ENCODE data around the gene SLC7A14. TPM values are rescaled to one million over a fixed set of nuclear protein-coding genes. Genes with fewer than 3 reads are reported as not detected.

SLC7A14 gene
- total and polyA plus RNA-seq, 2 donors = 0.05 TPM

DNA sequence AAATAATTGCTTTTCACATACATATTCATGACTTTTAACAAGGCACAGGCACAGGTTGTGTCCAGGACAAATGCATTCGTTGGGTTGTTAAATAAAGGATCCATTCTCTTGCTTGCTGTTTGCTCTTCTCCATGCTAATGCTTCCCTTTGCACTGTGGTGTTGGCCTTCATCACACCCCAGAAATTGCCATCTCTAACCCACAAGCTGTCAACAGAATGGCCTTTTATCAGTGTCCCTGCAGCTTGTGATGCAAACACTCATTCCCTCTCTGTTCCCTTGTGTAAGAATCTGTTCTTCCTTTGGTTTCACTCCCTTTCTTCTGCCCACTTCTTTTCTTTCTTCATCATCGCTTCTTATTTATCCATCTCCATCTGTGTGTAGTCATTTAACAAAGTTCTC lies 72.2 kb downstream of the SLC7A14 start:
- no peaks in the 10 kb centered on the region for H3K9me3 ChIP-seq (ENCODE audit: control insufficient read depth in 2 of 2, insufficient read depth in 1 of 2, low read length in 1 of 2)
- no peaks in the 10 kb centered on the region for H3K4me1 ChIP-seq (ENCODE audit: control insufficient read depth in 2 of 2, insufficient read depth in 2 of 2, low read length in 2 of 2)
- no peak overlapping the region for H3K4me3 ChIP-seq (ENCODE audit: low read length in 2 of 2)
- H3K36me3 ChIP-seq (ENCODE audit: control insufficient read depth in 2 of 2, insufficient read depth in 2 of 2, low read length in 1 of 2) = no peaks in the 10 kb centered on the region
- H3K27ac ChIP-seq (ENCODE audit: low read depth in 1 of 2, low read length in 1 of 2) = no peak overlapping the region
- WGBS = 85% methylated on average over 2 of the region's 2 CpGs
- no peak for DNase-seq (ENCODE audit: low read depth in 6 of 9, low spot score in 9 of 9)
- H3K27me3 ChIP-seq (ENCODE audit: control insufficient read depth in 2 of 2, insufficient read depth in 1 of 2, low read length in 1 of 2) = no peaks in the 10 kb centered on the region

GRCh38 chr3:170511371-170511770 lies 74.5 kb downstream of the SLC7A14 start:
- H3K36me3 ChIP-seq (ENCODE audit: control insufficient read depth in 2 of 2, insufficient read depth in 2 of 2, low read length in 1 of 2) = no peaks in the 10 kb centered on the region
- H3K4me1 ChIP-seq (ENCODE audit: control insufficient read depth in 2 of 2, insufficient read depth in 2 of 2, low read length in 2 of 2) = no peaks in the 10 kb centered on the region
- DNase-seq (ENCODE audit: low read depth in 6 of 9, low spot score in 9 of 9) = no peak
- H3K27me3 ChIP-seq (ENCODE audit: control insufficient read depth in 2 of 2, insufficient read depth in 1 of 2, low read length in 1 of 2) = no peaks in the 10 kb centered on the region
- WGBS = 95% methylated on average over 4 of the region's 4 CpGs
- H3K4me3 ChIP-seq (ENCODE audit: low read length in 2 of 2) = no peak overlapping the region
- H3K9me3 ChIP-seq (ENCODE audit: control insufficient read depth in 2 of 2, insufficient read depth in 1 of 2, low read length in 1 of 2) = no peaks in the 10 kb centered on the region
- no peak overlapping the region for H3K27ac ChIP-seq (ENCODE audit: low read depth in 1 of 2, low read length in 1 of 2)

DNA sequence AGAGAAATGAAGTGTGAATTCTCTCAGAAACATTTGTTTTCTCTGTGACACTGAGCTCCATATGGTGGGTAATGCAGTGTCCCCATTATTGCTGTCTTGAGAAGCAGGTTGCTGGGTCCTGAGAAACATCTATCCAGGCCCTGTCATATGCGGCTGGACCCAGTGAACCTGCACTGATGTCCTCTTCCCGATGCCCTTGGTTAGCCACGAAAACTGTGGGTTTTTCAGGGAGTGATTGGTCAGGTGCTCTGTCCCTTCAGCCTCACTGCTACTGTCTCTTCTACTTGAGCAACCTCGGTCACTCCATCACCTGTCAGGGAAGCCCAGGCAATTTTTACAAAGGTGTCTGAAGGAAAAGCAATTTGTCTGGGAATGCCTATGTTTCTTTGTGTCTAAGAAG lies 77.0 kb downstream of the SLC7A14 start:
- no peaks in the 10 kb centered on the region for H3K4me1 ChIP-seq (ENCODE audit: control insufficient read depth in 2 of 2, insufficient read depth in 2 of 2, low read length in 2 of 2)
- no peak overlapping the region for H3K4me3 ChIP-seq (ENCODE audit: low read length in 2 of 2)
- no peak overlapping the region for H3K27ac ChIP-seq (ENCODE audit: low read depth in 1 of 2, low read length in 1 of 2)
- DNase-seq (ENCODE audit: low read depth in 6 of 9, low spot score in 9 of 9) = no peak
- H3K9me3 ChIP-seq (ENCODE audit: control insufficient read depth in 2 of 2, insufficient read depth in 1 of 2, low read length in 1 of 2) = no peaks in the 10 kb centered on the region
- no peaks in the 10 kb centered on the region for H3K27me3 ChIP-seq (ENCODE audit: control insufficient read depth in 2 of 2, insufficient read depth in 1 of 2, low read length in 1 of 2)
- 82% methylated on average over 4 of the region's 4 CpGs for WGBS
- no peaks in the 10 kb centered on the region for H3K36me3 ChIP-seq (ENCODE audit: control insufficient read depth in 2 of 2, insufficient read depth in 2 of 2, low read length in 1 of 2)

DNA sequence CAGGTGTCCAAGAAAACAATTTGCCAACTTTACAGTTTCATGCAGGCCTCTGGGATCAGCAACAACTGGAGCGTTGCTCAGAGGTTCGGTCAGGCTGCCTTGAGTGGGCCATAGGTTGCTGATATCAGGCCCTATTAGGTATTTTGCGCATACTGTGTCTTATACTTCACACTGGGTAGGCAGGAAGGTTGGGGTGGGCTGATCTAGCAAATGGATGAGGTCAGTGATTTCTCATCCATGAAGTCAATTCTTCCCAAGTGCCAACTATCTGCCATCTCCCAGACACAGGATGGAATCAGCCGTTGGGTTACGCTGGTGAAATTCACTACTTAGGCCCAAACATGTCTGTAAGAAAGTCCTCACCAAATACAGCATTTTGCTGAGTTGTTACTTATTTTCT lies 77.6 kb downstream of the SLC7A14 start:
- H3K9me3 ChIP-seq (ENCODE audit: control insufficient read depth in 2 of 2, insufficient read depth in 1 of 2, low read length in 1 of 2) = no peaks in the 10 kb centered on the region
- no peaks in the 10 kb centered on the region for H3K27me3 ChIP-seq (ENCODE audit: control insufficient read depth in 2 of 2, insufficient read depth in 1 of 2, low read length in 1 of 2)
- WGBS = 98% methylated on average over 5 of the region's 5 CpGs
- H3K27ac ChIP-seq (ENCODE audit: low read depth in 1 of 2, low read length in 1 of 2) = no peak overlapping the region
- no peaks in the 10 kb centered on the region for H3K4me1 ChIP-seq (ENCODE audit: control insufficient read depth in 2 of 2, insufficient read depth in 2 of 2, low read length in 2 of 2)
- H3K4me3 ChIP-seq (ENCODE audit: low read length in 2 of 2) = no peak overlapping the region
- H3K36me3 ChIP-seq (ENCODE audit: control insufficient read depth in 2 of 2, insufficient read depth in 2 of 2, low read length in 1 of 2) = no peaks in the 10 kb centered on the region
- DNase-seq (ENCODE audit: low read depth in 6 of 9, low spot score in 9 of 9) = no peak

DNA sequence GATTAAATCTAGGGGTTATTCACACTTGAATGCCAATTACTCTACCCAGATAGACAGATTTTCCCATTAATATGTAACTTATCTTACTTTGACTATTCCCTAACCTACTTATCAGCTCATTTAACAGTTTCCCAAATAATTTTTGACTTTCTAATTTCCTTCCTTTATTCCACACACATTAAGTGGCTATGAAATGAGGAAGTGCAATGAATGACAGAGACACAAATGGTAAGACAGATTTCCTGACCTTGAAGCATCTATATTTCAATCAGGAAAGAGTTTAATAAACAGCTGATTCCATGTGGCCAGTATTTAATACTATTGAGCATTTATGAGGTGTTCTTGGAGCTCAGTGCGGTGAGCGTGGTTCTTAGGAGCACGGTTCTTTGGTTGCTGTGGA lies 78.8 kb downstream of the SLC7A14 start:
- no peak overlapping the region for H3K27ac ChIP-seq (ENCODE audit: low read depth in 1 of 2, low read length in 1 of 2)
- H3K4me3 ChIP-seq (ENCODE audit: low read length in 2 of 2) = no peak overlapping the region
- 86% methylated on average over 3 of the region's 3 CpGs for WGBS
- H3K9me3 ChIP-seq (ENCODE audit: control insufficient read depth in 2 of 2, insufficient read depth in 1 of 2, low read length in 1 of 2) = no peaks in the 10 kb centered on the region
- no peaks in the 10 kb centered on the region for H3K36me3 ChIP-seq (ENCODE audit: control insufficient read depth in 2 of 2, insufficient read depth in 2 of 2, low read length in 1 of 2)
- no peaks in the 10 kb centered on the region for H3K27me3 ChIP-seq (ENCODE audit: control insufficient read depth in 2 of 2, insufficient read depth in 1 of 2, low read length in 1 of 2)
- no peaks in the 10 kb centered on the region for H3K4me1 ChIP-seq (ENCODE audit: control insufficient read depth in 2 of 2, insufficient read depth in 2 of 2, low read length in 2 of 2)
- no peak for DNase-seq (ENCODE audit: low read depth in 6 of 9, low spot score in 9 of 9)

- Histone ChIP-seq H3K36me3 (ENCODE audit: control insufficient read depth in 2 of 2, insufficient read depth in 2 of 2, low read length in 1 of 2) (no peaks in the 10 kb centered on the region), H3K27ac (ENCODE audit: low read depth in 1 of 2, low read length in 1 of 2) (no peak overlapping the region), H3K27me3 (ENCODE audit: control insufficient read depth in 2 of 2, insufficient read depth in 1 of 2, low read length in 1 of 2) (no peaks in the 10 kb centered on the region), H3K4me1 (ENCODE audit: control insufficient read depth in 2 of 2, insufficient read depth in 2 of 2, low read length in 2 of 2) (no peaks in the 10 kb centered on the region), H3K4me3 (ENCODE audit: low read length in 2 of 2) (no peak overlapping the region), H3K9me3 (ENCODE audit: control insufficient read depth in 2 of 2, insufficient read depth in 1 of 2, low read length in 1 of 2) (no peaks in the 10 kb centered on the region)
- 12% methylated on average over 2 of the region's 2 CpGs for WGBS
- no peak for DNase-seq (ENCODE audit: low read depth in 6 of 9, low spot score in 9 of 9)
Measured at GRCh38 chr3:170506556-170506955, 79.3 kb downstream of the SLC7A14 start.

GRCh38 chr3:170502297-170502696 lies 83.6 kb downstream of the SLC7A14 start:
- DNase-seq (ENCODE audit: low read depth in 6 of 9, low spot score in 9 of 9) = no peak
- Histone ChIP-seq H3K36me3 (ENCODE audit: control insufficient read depth in 2 of 2, insufficient read depth in 2 of 2, low read length in 1 of 2) (no peaks in the 10 kb centered on the region), H3K27ac (ENCODE audit: low read depth in 1 of 2, low read length in 1 of 2) (no peak overlapping the region)

GRCh38 chr3:170500995-170501394 lies 84.9 kb downstream of the SLC7A14 start:
- DNase-seq (ENCODE audit: low read depth in 6 of 9, low spot score in 9 of 9) = no peak
- Histone ChIP-seq H3K27me3 (ENCODE audit: control insufficient read depth in 2 of 2, insufficient read depth in 1 of 2, low read length in 1 of 2) (no peaks in the 10 kb centered on the region), H3K4me3 (ENCODE audit: low read length in 2 of 2) (no peak overlapping the region), H3K36me3 (ENCODE audit: control insufficient read depth in 2 of 2, insufficient read depth in 2 of 2, low read length in 1 of 2) (no peaks in the 10 kb centered on the region), H3K9me3 (ENCODE audit: control insufficient read depth in 2 of 2, insufficient read depth in 1 of 2, low read length in 1 of 2) (no peaks in the 10 kb centered on the region), H3K4me1 (ENCODE audit: control insufficient read depth in 2 of 2, insufficient read depth in 2 of 2, low read length in 2 of 2) (no peaks in the 10 kb centered on the region), H3K27ac (ENCODE audit: low read depth in 1 of 2, low read length in 1 of 2) (no peak overlapping the region)
- WGBS = 95% methylated on average over 7 of the region's 7 CpGs

More at GRCh38 chr3:170502297-170502696, 83.6 kb downstream of the SLC7A14 start:
- no peaks in the 10 kb centered on the region for H3K9me3 ChIP-seq (ENCODE audit: control insufficient read depth in 2 of 2, insufficient read depth in 1 of 2, low read length in 1 of 2)
- H3K4me3 ChIP-seq (ENCODE audit: low read length in 2 of 2) = no peak overlapping the region
- no peaks in the 10 kb centered on the region for H3K4me1 ChIP-seq (ENCODE audit: control insufficient read depth in 2 of 2, insufficient read depth in 2 of 2, low read length in 2 of 2)
- H3K27me3 ChIP-seq (ENCODE audit: control insufficient read depth in 2 of 2, insufficient read depth in 1 of 2, low read length in 1 of 2) = no peaks in the 10 kb centered on the region
- 61% methylated on average over 1 of the region's 1 CpG for WGBS

DNA sequence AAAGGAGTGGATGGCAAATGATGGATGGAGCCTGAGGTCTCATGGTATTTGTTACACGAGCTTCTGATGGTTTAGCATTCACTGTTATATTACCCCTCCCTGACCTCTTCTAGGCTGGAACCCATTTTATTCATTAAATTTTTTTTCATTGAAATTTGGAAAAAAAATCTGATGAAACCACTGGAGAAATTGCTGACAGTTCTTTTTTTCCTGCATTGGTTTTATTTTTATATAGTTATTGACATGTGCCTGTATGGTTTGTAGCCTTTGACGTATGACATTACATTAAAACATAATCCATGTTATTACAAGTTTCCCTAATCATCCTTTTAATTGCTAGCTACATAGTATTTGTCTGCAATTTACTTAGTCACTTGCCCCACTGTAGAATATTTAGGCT lies 85.4 kb downstream of the SLC7A14 start:
- H3K9me3 ChIP-seq (ENCODE audit: control insufficient read depth in 2 of 2, insufficient read depth in 1 of 2, low read length in 1 of 2) = no peaks in the 10 kb centered on the region
- no peak for DNase-seq (ENCODE audit: low read depth in 6 of 9, low spot score in 9 of 9)
- WGBS = 88% methylated on average over 2 of the region's 2 CpGs
- no peaks in the 10 kb centered on the region for H3K27me3 ChIP-seq (ENCODE audit: control insufficient read depth in 2 of 2, insufficient read depth in 1 of 2, low read length in 1 of 2)
- no peaks in the 10 kb centered on the region for H3K36me3 ChIP-seq (ENCODE audit: control insufficient read depth in 2 of 2, insufficient read depth in 2 of 2, low read length in 1 of 2)
- H3K4me3 ChIP-seq (ENCODE audit: low read length in 2 of 2) = no peak overlapping the region
- H3K4me1 ChIP-seq (ENCODE audit: control insufficient read depth in 2 of 2, insufficient read depth in 2 of 2, low read length in 2 of 2) = no peaks in the 10 kb centered on the region
- no peak overlapping the region for H3K27ac ChIP-seq (ENCODE audit: low read depth in 1 of 2, low read length in 1 of 2)

GRCh38 chr3:170499562-170500156 lies 86.2 kb downstream of the SLC7A14 start:
- Histone ChIP-seq H3K27me3 (ENCODE audit: control insufficient read depth in 2 of 2, insufficient read depth in 1 of 2, low read length in 1 of 2) (no peaks in the 10 kb centered on the region), H3K9me3 (ENCODE audit: control insufficient read depth in 2 of 2, insufficient read depth in 1 of 2, low read length in 1 of 2) (no peaks in the 10 kb centered on the region), H3K4me1 (ENCODE audit: control insufficient read depth in 2 of 2, insufficient read depth in 2 of 2, low read length in 2 of 2) (no peaks in the 10 kb centered on the region), H3K4me3 (ENCODE audit: low read length in 2 of 2) (no peak overlapping the region), H3K36me3 (ENCODE audit: control insufficient read depth in 2 of 2, insufficient read depth in 2 of 2, low read length in 1 of 2) (no peaks in the 10 kb centered on the region), H3K27ac (ENCODE audit: low read depth in 1 of 2, low read length in 1 of 2) (no peak overlapping the region)
- WGBS = 65% methylated on average over 3 of the region's 3 CpGs
- DNase-seq (ENCODE audit: low read depth in 6 of 9, low spot score in 9 of 9) = peak in 1 of 9 donors; percentile 3

Data from thymus (tissue), 11 donors.